ENCODE measurements around the gene PNKD. TPM values are rescaled to one million over a fixed set of nuclear protein-coding genes. Genes with fewer than 3 reads are reported as not detected.

The PNKD gene
- total and polyA plus RNA-seq, 2 of the 8 experiments (the other 6 are each of a cell fraction or from before 2014, with no cell fraction given): 43.9 to 65.4 TPM

- Histone ChIP-seq H3K27me3 (replicated peaks in 1 of 4; ENCODE audit: control insufficient read depth in 3 of 4, extremely low read depth in 1 of 4, insufficient read depth in 3 of 4, low read length in 3 of 4) (peaks cover 22 to 34% (median 31%) of the 10 kb centered on the region in 4 experiments), H4K20me1 (replicated peaks in 1 of 2; ENCODE audit: control insufficient read depth in 1 of 2, insufficient read depth in 2 of 2, low read length in 2 of 2) (no peaks in the 10 kb centered on the region), H3K27ac (ENCODE audit: low read depth, low read length) (peak overlapping the region; percentile 94), H2BK120ac (replicated peaks; ENCODE audit: low read depth, low read length) (peak overlapping the region; percentile 72), H3K9ac (replicated peaks in 1 of 4; ENCODE audit: extremely low read depth in 1 of 4, low read depth in 3 of 4, low read length in 3 of 4) (peak overlapping the region in 3 of 4 experiments; percentile 56 to 88 (median 86); a peak in 6 of 7 replicates), H3K18ac (ENCODE audit: extremely low read depth, low read length) (peak overlapping the region; percentile 99), H3K23ac (ENCODE audit: insufficient read length) (no peak overlapping the region), H3K4me2 (ENCODE audit: insufficient read depth in 1 of 2, low read depth in 2 of 2, low read length in 2 of 2) (peak overlapping the region; percentile 82 to 84), H3K79me1 (ENCODE audit: low read depth, low read length) (no peaks in the 10 kb centered on the region), H3K23me2 (ENCODE audit: low read depth, low read length) (peaks cover 26% of the 10 kb centered on the region; the same call in 1 of the 2 replicates), H3K4me3 (ENCODE audit: extremely low read depth in 1 of 4, insufficient read depth in 2 of 4, low read depth in 3 of 4, low read length in 4 of 4) (peak overlapping the region; percentile 49 to 77 (median 64)), H2BK15ac (ENCODE audit: low read length) (no peak overlapping the region), H2BK20ac (ENCODE audit: low read length) (peak overlapping the region; percentile 66), H3K36me3 (ENCODE audit: control insufficient read depth in 2 of 4, insufficient read depth in 4 of 4, low read length in 3 of 4) (no peaks in the 10 kb centered on the region), H3K4me1 (replicated peaks in 1 of 4; ENCODE audit: control insufficient read depth in 3 of 4, insufficient read depth in 4 of 4, low read length in 3 of 4) (peaks cover 0 to 39% (median 25%) of the 10 kb centered on the region in 4 experiments; a peak in 6 of 7 replicates), H2BK12ac (ENCODE audit: low read depth, low read length) (peak overlapping the region; percentile 70; the same call in 1 of the 2 replicates), H3K9me3 (ENCODE audit: insufficient read depth in 2 of 2, low read depth in 1 of 2, low read length in 1 of 2) (no peaks in the 10 kb centered on the region), H2AFZ (ENCODE audit: low read length) (peak overlapping the region; percentile 98), H2BK5ac (ENCODE audit: low read depth, low read length) (peak overlapping the region; percentile 99), H4K5ac (ENCODE audit: insufficient read length, low read depth, low read length) (peak overlapping the region; percentile 91), H3K79me2 (ENCODE audit: control insufficient read depth in 1 of 2, insufficient read depth in 2 of 2, low read length in 2 of 2) (no peaks in the 10 kb centered on the region), H3K56ac (replicated peaks; ENCODE audit: insufficient read length, low read depth, low read length) (peak overlapping the region; percentile 85), H4K91ac (replicated peaks; ENCODE audit: insufficient read length, low read length) (peak overlapping the region; percentile 56), H3K4ac (replicated peaks; ENCODE audit: insufficient read length, low read depth, low read length) (no peak overlapping the region), H4K8ac (ENCODE audit: extremely low read depth, insufficient read depth, low read length) (peak overlapping the region; percentile 97), H3K14ac (ENCODE audit: insufficient read length) (no peak overlapping the region), H2AK5ac (ENCODE audit: low read depth, low read length) (no peak overlapping the region)
- FAIRE-seq (no peak), DNase-seq (ENCODE audit: low read depth in 1 of 2, low spot score in 2 of 2) (peak; percentile 71 to 96)
- ChIA-PET POLR2A (ENCODE audit: partially characterized antibody) (interaction anchor here (1.2 to 4.4 kb wide), 7 partner anchors 9 to 183 kb away, joined by 3 to 35 read pairs (median 4); partner anchors contain the start of genes AAMP and PNKD), CTCF (ENCODE audit: partially characterized antibody) (interaction anchor here (0.6 to 7.5 kb wide), 12 partner anchors 9 to 123 kb away, joined by 3 to 96 read pairs (median 6); partner anchors contain the start of genes AAMP, CATIP, PNKD and TMBIM1)
- WGBS, 2 experiments (ENCODE audit: extremely low coverage in 1 of 2, insufficient coverage in 1 of 2, insufficient read length in 1 of 2, insufficient replicate concordance in 2 of 2, low coverage in 1 of 2, low lambda C conversion rate in 2 of 2, missing lambda C conversion rate in 1 of 2): 3% methylated on average over 25 of the region's 57 CpGs; no CpG with 5 or more reads in 1 of the 2 experiments
- peak; percentile 79 for TF ChIP-seq YY1 (IDR thresholded peaks at IDR 0.05; ENCODE audit: low read depth, low read length)
- TF ChIP-seq KDM4A (IDR thresholded peaks at IDR 0.05; ENCODE audit: low read depth, low read length, severe bottlenecking): peak; percentile 97
- no peak for TF ChIP-seq ZNF274 (IDR thresholded peaks at IDR 0.05; ENCODE audit: borderline replicate concordance, extremely low read depth, low read length)
- no peak for TF ChIP-seq ATF3 (IDR thresholded peaks at IDR 0.05; ENCODE audit: insufficient read depth, low read depth, low read length)
- TF ChIP-seq TCF12 (IDR thresholded peaks at IDR 0.05; ENCODE audit: low read depth, low read length): peak; percentile 49; the same call in 1 of the 2 replicates
- TF ChIP-seq SP2 (IDR thresholded peaks at IDR 0.05; ENCODE audit: low read length): no peak
- peak in 2 of 3 experiments; percentile 70 to 75; a peak in 3 of 4 replicates for TF ChIP-seq CTCF (IDR thresholded peaks at IDR 0.05; ENCODE audit: control extremely low read depth in 1 of 3, insufficient read depth in 1 of 3, low read depth in 1 of 3, low read length in 3 of 3)
Measured at GRCh38 chr2:218395826-218396687, 125.7 kb downstream of the PNKD start.
